HL-60 (cell line): Measurements from ENCODE around the gene CAMSAP2.

Experiments
- GABPA ChIP-seq: IDR thresholded peaks from 2 replicates; pipeline ENCODE4 v1.6.1; 2012; ENCODE audit warnings: low read depth
- POLR2AphosphoS5 ChIP-seq: IDR thresholded peaks from 2 replicates; pipeline ENCODE4 v1.6.1; 2012; ENCODE audit warnings: low read depth
- TF ChIP-seq, protein P1 (sequence below): IDR thresholded peaks from one replicate; pipeline ENCODE4 v1.5.1; 2011; ENCODE audit warnings: low read length, control low read depth, inconsistent platforms; ENCODE audit not compliant: insufficient read depth
- TF ChIP-seq, protein P2 (sequence below): IDR thresholded peaks from 2 replicates; pipeline ENCODE4 v1.6.1; 2012; ENCODE audit warnings: low read depth; ENCODE audit not compliant: insufficient replicate concordance

DNA sequence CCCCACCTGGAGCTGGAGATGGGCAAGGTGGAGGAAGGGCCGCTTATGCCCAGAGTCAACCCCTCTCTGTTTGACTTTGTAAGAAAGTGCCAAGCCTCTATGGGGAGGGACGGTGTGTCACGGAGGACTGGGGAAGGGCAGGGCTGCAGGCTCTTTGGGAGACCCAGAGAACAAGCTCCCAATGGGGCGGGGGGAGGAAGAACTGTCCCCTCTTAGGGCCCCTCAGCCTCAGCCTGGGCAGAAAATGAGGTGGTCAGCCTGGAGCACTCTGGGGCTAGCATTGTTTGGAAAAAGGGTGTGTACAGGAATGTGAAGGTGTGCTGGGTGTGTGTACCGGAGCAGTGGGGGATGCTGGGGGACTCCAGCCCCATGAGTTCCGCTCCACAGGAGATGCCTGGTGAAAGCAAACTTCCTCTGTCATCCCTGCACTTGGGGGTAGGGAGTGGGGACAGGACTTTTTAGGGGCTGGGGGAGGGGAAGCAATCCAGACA, 154.8 kb downstream of the CAMSAP2 start:
- TF ChIP-seq, protein P1, sequence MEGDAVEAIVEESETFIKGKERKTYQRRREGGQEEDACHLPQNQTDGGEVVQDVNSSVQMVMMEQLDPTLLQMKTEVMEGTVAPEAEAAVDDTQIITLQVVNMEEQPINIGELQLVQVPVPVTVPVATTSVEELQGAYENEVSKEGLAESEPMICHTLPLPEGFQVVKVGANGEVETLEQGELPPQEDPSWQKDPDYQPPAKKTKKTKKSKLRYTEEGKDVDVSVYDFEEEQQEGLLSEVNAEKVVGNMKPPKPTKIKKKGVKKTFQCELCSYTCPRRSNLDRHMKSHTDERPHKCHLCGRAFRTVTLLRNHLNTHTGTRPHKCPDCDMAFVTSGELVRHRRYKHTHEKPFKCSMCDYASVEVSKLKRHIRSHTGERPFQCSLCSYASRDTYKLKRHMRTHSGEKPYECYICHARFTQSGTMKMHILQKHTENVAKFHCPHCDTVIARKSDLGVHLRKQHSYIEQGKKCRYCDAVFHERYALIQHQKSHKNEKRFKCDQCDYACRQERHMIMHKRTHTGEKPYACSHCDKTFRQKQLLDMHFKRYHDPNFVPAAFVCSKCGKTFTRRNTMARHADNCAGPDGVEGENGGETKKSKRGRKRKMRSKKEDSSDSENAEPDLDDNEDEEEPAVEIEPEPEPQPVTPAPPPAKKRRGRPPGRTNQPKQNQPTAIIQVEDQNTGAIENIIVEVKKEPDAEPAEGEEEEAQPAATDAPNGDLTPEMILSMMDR = no peak
- no peak for TF ChIP-seq POLR2AphosphoS5
- TF ChIP-seq, protein P2, sequence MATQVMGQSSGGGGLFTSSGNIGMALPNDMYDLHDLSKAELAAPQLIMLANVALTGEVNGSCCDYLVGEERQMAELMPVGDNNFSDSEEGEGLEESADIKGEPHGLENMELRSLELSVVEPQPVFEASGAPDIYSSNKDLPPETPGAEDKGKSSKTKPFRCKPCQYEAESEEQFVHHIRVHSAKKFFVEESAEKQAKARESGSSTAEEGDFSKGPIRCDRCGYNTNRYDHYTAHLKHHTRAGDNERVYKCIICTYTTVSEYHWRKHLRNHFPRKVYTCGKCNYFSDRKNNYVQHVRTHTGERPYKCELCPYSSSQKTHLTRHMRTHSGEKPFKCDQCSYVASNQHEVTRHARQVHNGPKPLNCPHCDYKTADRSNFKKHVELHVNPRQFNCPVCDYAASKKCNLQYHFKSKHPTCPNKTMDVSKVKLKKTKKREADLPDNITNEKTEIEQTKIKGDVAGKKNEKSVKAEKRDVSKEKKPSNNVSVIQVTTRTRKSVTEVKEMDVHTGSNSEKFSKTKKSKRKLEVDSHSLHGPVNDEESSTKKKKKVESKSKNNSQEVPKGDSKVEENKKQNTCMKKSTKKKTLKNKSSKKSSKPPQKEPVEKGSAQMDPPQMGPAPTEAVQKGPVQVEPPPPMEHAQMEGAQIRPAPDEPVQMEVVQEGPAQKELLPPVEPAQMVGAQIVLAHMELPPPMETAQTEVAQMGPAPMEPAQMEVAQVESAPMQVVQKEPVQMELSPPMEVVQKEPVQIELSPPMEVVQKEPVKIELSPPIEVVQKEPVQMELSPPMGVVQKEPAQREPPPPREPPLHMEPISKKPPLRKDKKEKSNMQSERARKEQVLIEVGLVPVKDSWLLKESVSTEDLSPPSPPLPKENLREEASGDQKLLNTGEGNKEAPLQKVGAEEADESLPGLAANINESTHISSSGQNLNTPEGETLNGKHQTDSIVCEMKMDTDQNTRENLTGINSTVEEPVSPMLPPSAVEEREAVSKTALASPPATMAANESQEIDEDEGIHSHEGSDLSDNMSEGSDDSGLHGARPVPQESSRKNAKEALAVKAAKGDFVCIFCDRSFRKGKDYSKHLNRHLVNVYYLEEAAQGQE = no peak
- no peak for TF ChIP-seq GABPA
